ENCODE data around the gene SSB. TPM values are rescaled to one million over a fixed set of nuclear protein-coding genes. Genes with fewer than 3 reads are reported as not detected.

Gene SSB
- total and polyA plus RNA-seq, 9 of the 15 experiments (the other 6 are each of a cell fraction or from before 2014, with no cell fraction given), result 317 to 849 (median 515) TPM

DNA sequence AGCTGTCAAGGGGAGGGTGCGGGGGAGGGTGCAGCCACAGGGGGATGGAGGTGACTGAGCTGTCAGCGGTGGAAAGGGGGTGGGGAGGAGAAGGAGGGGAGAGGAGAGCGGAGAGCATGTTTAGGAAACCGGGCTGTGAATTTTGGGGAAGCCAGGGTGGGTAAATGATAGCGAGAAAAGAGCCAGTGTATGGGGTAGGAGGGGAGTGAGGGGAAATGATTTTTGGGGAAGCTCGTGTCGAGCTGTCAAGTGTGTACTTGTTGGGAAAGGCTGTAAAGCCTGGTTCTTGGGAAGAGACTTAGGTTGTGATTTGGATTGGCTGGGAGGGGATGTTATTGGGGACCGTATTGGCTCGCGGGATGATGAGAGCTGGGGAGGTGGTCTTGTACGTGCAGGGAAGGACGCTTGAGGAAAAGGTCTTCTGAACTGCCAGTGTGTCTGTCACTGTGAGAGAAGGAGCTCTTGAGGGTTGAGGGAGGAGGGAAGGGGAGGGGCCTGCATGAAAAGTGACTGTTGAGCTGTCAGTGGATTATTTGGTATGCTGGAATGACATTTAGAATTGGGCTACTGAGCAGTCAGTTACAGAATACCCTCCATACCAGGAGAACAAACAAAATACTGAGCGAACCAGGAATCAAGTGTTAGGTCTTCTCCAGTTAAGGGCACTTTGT, 29.6 kb downstream of the SSB start (continued):
- TF ChIP-seq, protein P1, sequence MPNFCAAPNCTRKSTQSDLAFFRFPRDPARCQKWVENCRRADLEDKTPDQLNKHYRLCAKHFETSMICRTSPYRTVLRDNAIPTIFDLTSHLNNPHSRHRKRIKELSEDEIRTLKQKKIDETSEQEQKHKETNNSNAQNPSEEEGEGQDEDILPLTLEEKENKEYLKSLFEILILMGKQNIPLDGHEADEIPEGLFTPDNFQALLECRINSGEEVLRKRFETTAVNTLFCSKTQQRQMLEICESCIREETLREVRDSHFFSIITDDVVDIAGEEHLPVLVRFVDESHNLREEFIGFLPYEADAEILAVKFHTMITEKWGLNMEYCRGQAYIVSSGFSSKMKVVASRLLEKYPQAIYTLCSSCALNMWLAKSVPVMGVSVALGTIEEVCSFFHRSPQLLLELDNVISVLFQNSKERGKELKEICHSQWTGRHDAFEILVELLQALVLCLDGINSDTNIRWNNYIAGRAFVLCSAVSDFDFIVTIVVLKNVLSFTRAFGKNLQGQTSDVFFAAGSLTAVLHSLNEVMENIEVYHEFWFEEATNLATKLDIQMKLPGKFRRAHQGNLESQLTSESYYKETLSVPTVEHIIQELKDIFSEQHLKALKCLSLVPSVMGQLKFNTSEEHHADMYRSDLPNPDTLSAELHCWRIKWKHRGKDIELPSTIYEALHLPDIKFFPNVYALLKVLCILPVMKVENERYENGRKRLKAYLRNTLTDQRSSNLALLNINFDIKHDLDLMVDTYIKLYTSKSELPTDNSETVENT (CRISPR knock-in tag; IDR thresholded peaks at IDR 0.05), result no peak
- TF ChIP-seq THRAP3 (IDR thresholded peaks at IDR 0.05; ENCODE audit: borderline replicate concordance), result peak; percentile 82
- peak; percentile 34 for TF ChIP-seq POLR2B (IDR thresholded peaks at IDR 0.05; ENCODE audit: low read depth, partially characterized antibody)
- TF ChIP-seq GABPB1 (CRISPR knock-in tag; IDR thresholded peaks at IDR 0.05), result 0 out of 2 replicates have a peak, but pooled peaks have one; percentile 5
- peak; percentile 33; the same call in 1 of the 2 replicates for TF ChIP-seq KAT7 (CRISPR knock-in tag; IDR thresholded peaks at IDR 0.05; ENCODE audit: borderline replicate concordance)
- TF ChIP-seq SUPT5H (IDR thresholded peaks at IDR 0.05), result peak; percentile 55; the same call in 1 of the 2 replicates
- TF ChIP-seq HDAC1 (IDR thresholded peaks at IDR 0.05), result peak; percentile 64 to 100; a peak in 3 of 4 replicates
- TF ChIP-seq GTF2A2 (tag; IDR thresholded peaks at IDR 0.05), result no peak
- 0 out of 2 replicates have a peak, but pooled peaks have one; percentile 46 for TF ChIP-seq ZNF12 (CRISPR knock-in tag; IDR thresholded peaks at IDR 0.05)
- peak; percentile 76 to 82 for TF ChIP-seq FOXK2 (conservative IDR thresholded peaks at IDR 0.05 in 1 of 2, IDR thresholded peaks at IDR 0.05 in 1 of 2; ENCODE audit: low read depth in 2 of 2)
- 0 out of 2 replicates have a peak, but pooled peaks have one; percentile 37 for TF ChIP-seq GATAD2A (IDR thresholded peaks at IDR 0.05)
- TF ChIP-seq BRCA1 (IDR thresholded peaks at IDR 0.05), result no peak
- TF ChIP-seq BRCA1 (CRISPR knock-in tag; IDR thresholded peaks at IDR 0.05), result no peak
- TF ChIP-seq, protein P2, sequence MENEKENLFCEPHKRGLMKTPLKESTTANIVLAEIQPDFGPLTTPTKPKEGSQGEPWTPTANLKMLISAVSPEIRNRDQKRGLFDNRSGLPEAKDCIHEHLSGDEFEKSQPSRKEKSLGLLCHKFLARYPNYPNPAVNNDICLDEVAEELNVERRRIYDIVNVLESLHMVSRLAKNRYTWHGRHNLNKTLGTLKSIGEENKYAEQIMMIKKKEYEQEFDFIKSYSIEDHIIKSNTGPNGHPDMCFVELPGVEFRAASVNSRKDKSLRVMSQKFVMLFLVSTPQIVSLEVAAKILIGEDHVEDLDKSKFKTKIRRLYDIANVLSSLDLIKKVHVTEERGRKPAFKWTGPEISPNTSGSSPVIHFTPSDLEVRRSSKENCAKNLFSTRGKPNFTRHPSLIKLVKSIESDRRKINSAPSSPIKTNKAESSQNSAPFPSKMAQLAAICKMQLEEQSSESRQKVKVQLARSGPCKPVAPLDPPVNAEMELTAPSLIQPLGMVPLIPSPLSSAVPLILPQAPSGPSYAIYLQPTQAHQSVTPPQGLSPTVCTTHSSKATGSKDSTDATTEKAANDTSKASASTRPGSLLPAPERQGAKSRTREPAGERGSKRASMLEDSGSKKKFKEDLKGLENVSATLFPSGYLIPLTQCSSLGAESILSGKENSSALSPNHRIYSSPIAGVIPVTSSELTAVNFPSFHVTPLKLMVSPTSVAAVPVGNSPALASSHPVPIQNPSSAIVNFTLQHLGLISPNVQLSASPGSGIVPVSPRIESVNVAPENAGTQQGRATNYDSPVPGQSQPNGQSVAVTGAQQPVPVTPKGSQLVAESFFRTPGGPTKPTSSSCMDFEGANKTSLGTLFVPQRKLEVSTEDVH (IDR thresholded peaks at IDR 0.05; ENCODE audit: low read depth, partially characterized antibody), result peak; percentile 28
- TF ChIP-seq SMARCA4 (IDR thresholded peaks at IDR 0.05), result peak; percentile 34; the same call in 1 of the 2 replicates
- TF ChIP-seq, protein P3, sequence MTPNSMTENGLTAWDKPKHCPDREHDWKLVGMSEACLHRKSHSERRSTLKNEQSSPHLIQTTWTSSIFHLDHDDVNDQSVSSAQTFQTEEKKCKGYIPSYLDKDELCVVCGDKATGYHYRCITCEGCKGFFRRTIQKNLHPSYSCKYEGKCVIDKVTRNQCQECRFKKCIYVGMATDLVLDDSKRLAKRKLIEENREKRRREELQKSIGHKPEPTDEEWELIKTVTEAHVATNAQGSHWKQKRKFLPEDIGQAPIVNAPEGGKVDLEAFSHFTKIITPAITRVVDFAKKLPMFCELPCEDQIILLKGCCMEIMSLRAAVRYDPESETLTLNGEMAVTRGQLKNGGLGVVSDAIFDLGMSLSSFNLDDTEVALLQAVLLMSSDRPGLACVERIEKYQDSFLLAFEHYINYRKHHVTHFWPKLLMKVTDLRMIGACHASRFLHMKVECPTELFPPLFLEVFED (CRISPR knock-in tag; conservative IDR thresholded peaks at IDR 0.05), result 0 out of 2 replicates have a peak, but pooled peaks have one; percentile 90
- TF ChIP-seq, protein P4, sequence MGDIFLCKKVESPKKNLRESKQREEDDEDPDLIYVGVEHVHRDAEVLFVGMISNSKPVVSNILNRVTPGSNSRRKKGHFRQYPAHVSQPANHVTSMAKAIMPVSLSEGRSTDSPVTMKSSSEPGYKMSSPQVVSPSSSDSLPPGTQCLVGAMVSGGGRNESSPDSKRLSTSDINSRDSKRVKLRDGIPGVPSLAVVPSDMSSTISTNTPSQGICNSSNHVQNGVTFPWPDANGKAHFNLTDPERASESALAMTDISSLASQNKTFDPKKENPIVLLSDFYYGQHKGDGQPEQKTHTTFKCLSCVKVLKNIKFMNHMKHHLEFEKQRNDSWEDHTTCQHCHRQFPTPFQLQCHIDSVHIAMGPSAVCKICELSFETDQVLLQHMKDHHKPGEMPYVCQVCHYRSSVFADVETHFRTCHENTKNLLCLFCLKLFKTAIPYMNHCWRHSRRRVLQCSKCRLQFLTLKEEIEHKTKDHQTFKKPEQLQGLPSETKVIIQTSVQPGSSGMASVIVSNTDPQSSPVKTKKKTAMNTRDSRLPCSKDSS (IDR thresholded peaks at IDR 0.05; ENCODE audit: low read depth, partially characterized antibody), result peak; percentile 25
- TF ChIP-seq TEAD4 (IDR thresholded peaks at IDR 0.05; ENCODE audit: low read length), result peak; percentile 57; the same call in 1 of the 2 replicates
- TF ChIP-seq TEAD4 (CRISPR knock-in tag; IDR thresholded peaks at IDR 0.05; ENCODE audit: borderline replicate concordance), result no peak
- TF ChIP-seq SMARCE1 (IDR thresholded peaks at IDR 0.05), result peak; percentile 61; the same call in 1 of the 2 replicates
- TF ChIP-seq MTA2 (IDR thresholded peaks at IDR 0.05; ENCODE audit: low read depth), result peak; percentile 25; the same call in 1 of the 2 replicates
- peak; percentile 39 for TF ChIP-seq ARHGAP35 (IDR thresholded peaks at IDR 0.05; ENCODE audit: partially characterized antibody)
